GM18951 (cell line): ENCODE measurements around the gene SAA4.

ENCODE experiments used
- POLR2A ChIP-seq: IDR thresholded peaks from 4 replicates; pipeline ENCODE4 v1.6.1; 2011; ENCODE audit warnings: mild to moderate bottlenecking; ENCODE audit not compliant: insufficient read length, insufficient read depth; ENCODE audit errors: extremely low read depth
- in situ Hi-C: fragments of 300-500 bp; cut with MboI; formaldehyde crosslinking; loops from one replicate; pipeline ENCODE4 v1.12.0; 2022; ENCODE audit warnings: low sequenced_read_pairs, mixed read lengths, inconsistent platforms; ENCODE audit not compliant: unreplicated experiment

The SAA4 gene

GRCh38 chr11:18188796-18189195 lies 47.8 kb downstream of the SAA4 start:
- no peak for TF ChIP-seq POLR2A
- in situ Hi-C loops, result no loop called here
